GM12875 (cell line): ENCODE measurements around the gene DCAF5.

Experiments used
- H3K4me3 ChIP-seq: one replicate; pipeline ENCODE4 v1.5.1; 2011; ENCODE audit warnings: low read depth, low read length, control low read depth
- TF ChIP-seq, protein P1 (sequence below): IDR thresholded peaks from 2 replicates; pipeline ENCODE4 v1.5.1; 2011; ENCODE audit warnings: low read depth, mild to moderate bottlenecking, control low read depth, inconsistent platforms, low read length, moderate library complexity, borderline replicate concordance; ENCODE audit not compliant: insufficient read depth

Gene DCAF5

GRCh38 chr14:69108358-69108757 is 44.6 kb downstream of the DCAF5 start:
- H3K4me3 ChIP-seq: no peak overlapping the region
- TF ChIP-seq, protein P1, sequence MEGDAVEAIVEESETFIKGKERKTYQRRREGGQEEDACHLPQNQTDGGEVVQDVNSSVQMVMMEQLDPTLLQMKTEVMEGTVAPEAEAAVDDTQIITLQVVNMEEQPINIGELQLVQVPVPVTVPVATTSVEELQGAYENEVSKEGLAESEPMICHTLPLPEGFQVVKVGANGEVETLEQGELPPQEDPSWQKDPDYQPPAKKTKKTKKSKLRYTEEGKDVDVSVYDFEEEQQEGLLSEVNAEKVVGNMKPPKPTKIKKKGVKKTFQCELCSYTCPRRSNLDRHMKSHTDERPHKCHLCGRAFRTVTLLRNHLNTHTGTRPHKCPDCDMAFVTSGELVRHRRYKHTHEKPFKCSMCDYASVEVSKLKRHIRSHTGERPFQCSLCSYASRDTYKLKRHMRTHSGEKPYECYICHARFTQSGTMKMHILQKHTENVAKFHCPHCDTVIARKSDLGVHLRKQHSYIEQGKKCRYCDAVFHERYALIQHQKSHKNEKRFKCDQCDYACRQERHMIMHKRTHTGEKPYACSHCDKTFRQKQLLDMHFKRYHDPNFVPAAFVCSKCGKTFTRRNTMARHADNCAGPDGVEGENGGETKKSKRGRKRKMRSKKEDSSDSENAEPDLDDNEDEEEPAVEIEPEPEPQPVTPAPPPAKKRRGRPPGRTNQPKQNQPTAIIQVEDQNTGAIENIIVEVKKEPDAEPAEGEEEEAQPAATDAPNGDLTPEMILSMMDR: no peak

GRCh38 chr14:69107407-69108003 is 45.4 kb downstream of the DCAF5 start:
- TF ChIP-seq, protein P1: peak; percentile 54; the same call in 1 of the 2 replicates
- H3K4me3 ChIP-seq: no peak overlapping the region

DNA sequence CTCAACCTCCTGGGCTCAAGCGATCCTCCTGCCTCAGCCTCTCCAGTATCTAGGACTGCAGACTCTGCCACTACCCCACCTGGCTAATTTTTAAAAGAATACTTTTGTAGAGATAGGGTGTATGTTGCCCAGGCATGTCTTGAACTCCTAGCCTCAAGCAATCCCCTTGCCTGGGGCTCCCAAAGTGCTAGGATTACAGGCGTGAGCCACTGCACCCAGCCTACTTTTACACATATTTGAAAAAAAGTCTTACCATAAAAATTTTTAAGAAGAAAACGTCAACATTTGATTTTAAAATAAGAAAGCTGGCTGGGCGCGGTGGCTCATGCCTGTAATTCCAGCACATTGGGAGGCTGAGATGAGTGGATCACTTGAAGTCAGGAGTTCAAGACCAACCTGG is 46.5 kb downstream of the DCAF5 start:
- TF ChIP-seq, protein P1: no peak

GRCh38 chr14:69105326-69105725 is 47.6 kb downstream of the DCAF5 start:
- TF ChIP-seq, protein P1: no peak
- H3K4me3 ChIP-seq: no peak overlapping the region

More for the DNA sequence above, 46.5 kb downstream of the DCAF5 start:
- no peak overlapping the region for H3K4me3 ChIP-seq

- no peak overlapping the region for H3K4me3 ChIP-seq
- TF ChIP-seq, protein P1: 0 out of 2 replicates have a peak, but pooled peaks have one; percentile 20
Measured at GRCh38 chr14:69101331-69101826, 51.5 kb downstream of the DCAF5 start.

GRCh38 chr14:69097974-69098373 is 54.9 kb downstream of the DCAF5 start:
- TF ChIP-seq, protein P1: no peak
- no peak overlapping the region for H3K4me3 ChIP-seq

GRCh38 chr14:69096781-69097475 is 56.0 kb downstream of the DCAF5 start:
- no peak overlapping the region for H3K4me3 ChIP-seq
- TF ChIP-seq, protein P1: no peak
